NCI-H2081 treated with DMSO at 0.1 percent for 48 hours (cell line): Measurements from ENCODE around the gene NFATC1.
"Not testable (repeated sequence)": the region's sequence is repeated elsewhere in the genome, so short reads cannot be mapped to it uniquely, and the experiment has no call there.

ENCODE experiments used
- DNase-seq: peaks from one replicate; lab custom pipeline; 2025; lab: John Stamatoyannopoulos, UW

Gene NFATC1

GRCh38 chr18:79375441-79376154 lies 20.1 kb upstream of the NFATC1 start:
- DNase-seq, result no peak

DNA sequence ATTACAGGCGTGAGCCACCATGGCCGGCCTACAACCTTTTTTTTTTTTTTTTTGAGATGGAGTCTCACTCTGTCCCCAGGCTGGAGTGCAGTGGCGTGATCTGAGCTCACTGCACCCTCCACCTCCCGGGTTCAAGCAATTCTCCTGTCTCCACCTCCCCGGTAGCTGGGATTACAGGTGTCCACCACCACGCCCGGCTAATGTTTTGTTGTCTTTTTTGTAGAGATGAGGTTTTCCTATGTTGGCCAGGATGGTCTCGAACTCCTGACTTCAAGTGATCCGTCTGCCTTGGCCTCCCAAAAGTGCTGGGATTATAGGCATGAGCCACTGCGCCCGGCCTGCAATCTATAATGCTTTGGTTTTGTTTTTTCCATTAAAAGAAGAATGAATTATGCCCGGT lies 19.1 kb upstream of the NFATC1 start:
- DNase-seq, result not testable (repeated sequence)

GRCh38 chr18:79377187-79377891 lies 18.4 kb upstream of the NFATC1 start:
- no peak for DNase-seq

GRCh38 chr18:79378536-79379250 lies 17.0 kb upstream of the NFATC1 start:
- DNase-seq, result no peak

DNA sequence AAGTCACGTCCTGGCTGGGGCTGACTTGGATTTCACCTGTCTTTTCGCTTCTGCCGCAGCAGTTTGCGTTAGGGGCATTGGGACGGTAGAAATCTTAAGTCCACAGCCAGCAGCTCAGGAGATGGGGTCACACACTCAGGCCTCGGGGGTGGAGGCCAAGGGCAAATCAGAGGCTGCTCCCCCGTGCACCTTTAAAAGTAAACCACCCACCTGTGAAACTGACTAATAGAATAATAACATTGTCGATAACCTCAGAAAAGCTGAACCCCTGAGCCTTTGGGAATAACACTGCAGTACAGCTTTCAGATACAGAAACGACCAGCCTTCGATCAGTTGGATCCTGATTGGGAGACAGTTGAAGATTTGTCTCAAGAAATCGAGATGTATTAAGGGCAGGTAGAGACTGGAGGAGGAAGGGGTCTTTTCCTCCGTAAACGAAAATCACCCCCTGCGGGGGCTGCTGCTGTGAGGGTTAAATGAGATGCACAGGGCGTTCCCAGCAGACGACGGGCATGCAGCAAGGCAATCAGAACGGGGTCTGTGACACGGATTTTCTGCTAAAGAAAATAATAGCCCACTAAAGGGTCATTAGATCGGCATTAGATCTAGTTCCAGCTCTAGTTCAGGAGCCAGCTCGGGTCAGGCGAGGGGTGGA lies 16.4 kb upstream of the NFATC1 start:
- no peak for DNase-seq

GRCh38 chr18:79379931-79380815 lies 15.6 kb upstream of the NFATC1 start:
- no peak for DNase-seq

DNA sequence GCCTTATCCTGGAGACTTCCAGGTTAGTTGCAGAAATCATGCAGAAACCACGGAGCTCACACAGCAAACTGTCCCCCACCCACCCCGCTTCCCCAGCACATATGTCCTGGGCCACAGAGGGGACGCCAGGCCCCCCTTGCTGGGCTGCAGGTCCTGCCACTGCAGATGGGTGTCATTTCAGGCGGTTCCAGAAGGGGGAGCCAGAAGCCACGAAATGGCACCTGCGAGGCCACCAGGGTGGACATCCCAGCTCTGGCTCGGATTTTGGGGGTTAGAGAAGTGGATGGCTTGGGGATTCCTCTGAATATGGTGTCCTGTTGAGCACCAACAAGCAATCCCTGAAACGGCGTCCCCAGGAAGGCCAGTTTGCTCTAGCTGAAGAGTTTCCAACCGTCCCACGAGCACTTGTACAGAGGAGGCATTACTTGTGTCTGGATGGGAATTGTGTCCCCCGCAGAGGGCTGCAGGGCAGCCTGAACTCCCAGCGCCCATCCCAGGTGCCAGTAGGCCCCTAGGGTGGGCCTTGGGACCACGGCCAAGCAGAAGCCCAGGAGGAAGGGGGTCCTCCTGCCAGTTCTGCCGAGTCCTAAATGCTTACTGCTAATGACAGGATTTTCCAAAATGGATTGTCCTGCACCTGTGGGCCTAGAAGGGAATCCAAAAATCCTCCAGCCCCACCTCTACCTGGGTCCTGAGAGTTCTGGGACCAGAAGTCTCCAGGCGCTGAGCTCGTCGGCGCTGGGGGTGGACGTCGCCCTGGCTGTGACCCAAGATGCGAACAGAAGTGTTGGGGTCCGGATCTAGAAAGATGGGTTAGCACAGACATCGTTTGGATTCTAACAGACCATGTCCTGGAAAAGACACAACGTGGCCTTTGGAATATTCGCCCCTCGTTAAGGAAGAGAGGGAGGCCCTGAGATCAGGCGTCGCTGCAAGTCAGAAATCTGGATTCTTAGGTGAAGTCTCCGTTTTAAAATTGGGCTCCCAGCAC lies 14.6 kb upstream of the NFATC1 start:
- no peak for DNase-seq

GRCh38 chr18:79381811-79382311 lies 13.9 kb upstream of the NFATC1 start:
- no peak for DNase-seq

DNA sequence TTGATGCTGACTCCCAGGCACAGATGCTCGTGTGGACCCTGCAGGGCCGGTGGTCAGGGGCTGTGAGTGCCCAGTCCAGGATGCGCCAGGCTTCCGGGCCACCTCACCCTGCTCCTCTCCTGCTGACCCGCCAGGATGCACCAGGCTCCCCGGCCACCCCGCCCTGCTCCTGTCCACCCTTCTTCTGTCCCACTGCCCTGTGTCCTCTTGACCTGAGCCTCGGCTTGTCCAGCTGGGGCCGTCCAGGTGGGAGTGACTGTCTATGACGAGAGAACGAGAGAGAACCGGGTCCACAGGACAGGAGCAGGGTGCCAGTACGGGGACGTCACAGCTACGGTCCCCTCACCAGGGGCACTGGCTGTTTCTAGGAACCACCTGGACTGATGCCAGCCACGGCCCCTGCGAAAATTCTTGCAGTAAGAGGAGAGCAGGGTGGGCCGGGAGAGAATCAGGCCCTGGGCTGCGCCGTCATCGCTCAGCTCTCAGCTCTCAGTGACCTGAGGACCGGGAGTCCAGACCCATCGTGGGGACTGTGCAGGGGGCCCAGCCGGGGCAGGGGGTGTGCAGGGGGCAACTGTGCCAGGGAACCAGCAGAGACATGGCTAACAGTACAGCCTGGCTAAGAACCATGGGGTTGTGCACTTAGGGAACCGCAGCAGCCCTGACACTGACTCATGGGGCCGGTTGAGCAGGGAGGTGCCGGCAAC lies 12.9 kb upstream of the NFATC1 start:
- no peak for DNase-seq

- no peak for DNase-seq
Observed at GRCh38 chr18:79383388-79384056, 12.2 kb upstream of the NFATC1 start.

DNA sequence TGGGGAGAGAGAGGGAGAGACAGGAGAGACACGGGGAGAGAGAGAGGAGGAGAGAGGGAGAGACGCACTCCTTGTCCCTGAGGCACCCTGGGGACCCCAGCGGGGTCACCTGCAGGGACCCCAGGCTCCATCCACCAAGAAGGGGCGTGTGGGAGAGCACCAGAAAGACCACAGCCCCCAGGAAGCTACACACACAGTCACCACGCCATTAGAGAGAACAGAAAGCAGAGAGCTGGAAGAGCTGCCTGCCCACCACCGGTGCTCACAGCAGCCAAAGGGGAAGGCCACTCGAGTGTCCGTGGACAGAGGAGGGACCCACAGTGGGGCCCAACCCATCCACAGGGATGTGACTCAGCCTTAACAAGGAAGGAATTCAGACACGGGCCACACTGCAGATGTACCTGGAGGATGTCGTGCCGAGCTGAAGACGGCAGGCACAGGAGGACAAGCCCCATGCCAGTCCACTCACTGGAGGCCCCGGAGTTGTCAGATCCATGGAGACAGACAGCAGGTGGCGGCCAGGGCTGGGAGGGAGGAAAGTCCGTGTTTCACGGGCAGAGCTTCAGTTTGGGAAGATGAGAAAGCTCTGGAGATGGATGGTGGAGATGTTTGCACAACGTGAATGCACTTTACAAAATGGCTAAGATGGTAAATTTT lies 11.5 kb upstream of the NFATC1 start:
- DNase-seq, result no peak

DNA sequence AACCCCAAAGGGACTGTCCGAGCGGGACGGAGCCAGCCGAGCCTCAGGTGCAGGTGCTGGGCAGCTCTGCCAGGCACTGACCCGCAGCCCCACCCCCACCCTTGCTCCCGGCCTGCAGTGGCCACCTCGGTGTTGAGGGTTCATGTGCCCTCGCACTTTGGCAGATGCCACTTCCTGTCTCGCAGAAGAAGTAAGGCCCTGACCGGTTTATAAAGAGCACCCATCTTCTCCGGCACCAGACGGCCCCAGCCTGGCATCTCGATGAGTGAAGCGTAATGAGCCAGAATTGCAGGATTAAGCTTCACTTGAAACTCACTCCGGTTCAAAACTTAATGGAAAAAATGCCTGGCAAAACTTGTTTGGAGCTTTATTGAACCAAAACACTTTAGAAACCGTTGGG lies 10.9 kb upstream of the NFATC1 start:
- no peak for DNase-seq

DNA sequence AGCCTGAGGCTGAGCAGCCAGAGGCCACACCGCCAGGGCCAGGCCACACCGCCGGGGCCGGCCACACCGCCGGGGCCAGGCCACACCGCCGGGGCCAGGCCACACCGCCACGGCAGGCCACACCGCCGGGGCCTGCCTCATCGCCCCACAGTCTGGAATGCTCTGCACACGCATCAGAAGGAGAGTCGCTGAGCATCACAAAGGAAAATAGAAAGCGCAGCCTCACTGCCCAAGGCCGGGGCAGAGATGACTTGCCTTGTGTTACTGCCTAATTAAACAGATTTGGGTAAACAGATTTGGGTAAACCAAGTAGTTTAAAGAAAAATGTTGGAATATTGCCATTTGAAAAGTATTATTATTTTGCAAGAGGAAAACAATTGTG lies 10.4 kb upstream of the NFATC1 start:
- DNase-seq, result no peak

GRCh38 chr18:79385708-79386341 lies 9.9 kb upstream of the NFATC1 start:
- DNase-seq, result no peak

GRCh38 chr18:79386547-79386946 lies 9.2 kb upstream of the NFATC1 start:
- DNase-seq, result no peak

DNA sequence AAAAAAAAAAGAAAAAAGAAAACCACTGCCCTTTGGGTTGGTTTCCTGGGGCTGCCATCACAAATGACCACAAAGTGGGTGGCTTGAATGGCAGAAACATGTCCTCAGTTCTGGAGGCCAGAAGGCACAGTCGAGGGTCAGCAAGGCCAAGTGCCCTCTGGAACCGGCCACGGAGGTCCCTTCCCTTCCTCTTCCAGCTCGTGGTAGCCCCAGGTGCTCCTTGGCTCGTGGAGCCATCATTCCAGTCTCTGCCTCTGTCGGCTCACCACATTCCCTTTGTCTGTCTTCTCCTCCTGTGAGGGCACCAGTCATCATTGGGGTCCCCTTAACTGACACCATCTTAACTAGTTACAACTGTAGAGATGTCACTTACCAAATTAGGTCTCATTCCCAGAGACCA lies 8.5 kb upstream of the NFATC1 start:
- no peak for DNase-seq

DNA sequence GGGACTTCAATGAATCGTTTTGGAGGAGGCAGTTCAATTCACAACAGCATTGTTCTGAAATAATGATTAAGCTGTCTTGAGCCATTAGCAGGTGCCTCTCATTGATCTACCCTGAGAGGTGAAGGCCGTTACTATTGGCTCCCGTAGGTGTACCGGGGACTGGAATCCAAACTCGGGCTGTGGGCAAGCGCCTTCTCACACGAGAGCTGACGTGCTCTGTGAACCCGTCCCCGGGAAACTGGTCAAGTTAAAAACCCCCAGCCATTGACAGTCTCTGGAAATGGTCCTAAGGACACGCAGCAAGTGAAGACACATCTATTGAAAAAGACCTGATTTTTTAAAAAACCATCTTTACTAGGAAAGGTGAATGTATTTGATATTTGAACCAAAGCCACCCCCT lies 8.1 kb upstream of the NFATC1 start:
- no peak for DNase-seq

DNA sequence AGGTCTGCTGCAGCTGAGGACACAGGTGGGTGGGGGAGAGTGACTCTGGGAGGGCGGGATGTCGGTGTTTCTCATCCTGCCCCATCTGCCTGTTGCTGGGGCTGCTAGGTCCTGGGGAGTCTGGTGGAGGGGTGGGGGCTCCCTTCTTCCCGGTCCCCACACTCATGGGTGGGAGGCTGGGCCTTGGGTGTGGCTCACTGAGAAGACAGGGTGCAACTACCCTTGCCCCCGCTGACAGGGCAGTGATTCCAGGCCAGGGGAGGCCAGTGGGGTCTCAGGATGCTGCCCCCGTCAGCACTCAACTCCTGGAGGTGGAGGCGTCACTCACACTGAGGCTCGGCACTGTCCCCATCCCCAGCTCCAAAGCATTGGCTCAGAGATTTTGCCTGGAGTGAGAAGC lies 7.7 kb upstream of the NFATC1 start:
- DNase-seq, result no peak
